NCI-H1092 (cell line): Measurements from ENCODE around the gene STAT5A.
"Not testable (repeated sequence)": the region's sequence is repeated elsewhere in the genome, so short reads cannot be mapped to it uniquely, and the experiment has no call there.

Experiments used
- DNase-seq: peaks from one replicate; lab custom pipeline; 2025; lab: John Stamatoyannopoulos, UW

Gene STAT5A

GRCh38 chr17:42333053-42333452 is 44.8 kb downstream of the STAT5A start:
- DNase-seq: no peak

- DNase-seq: no peak
These were observed 46.4 kb downstream of the STAT5A start for GRCh38 chr17:42334677-42335076.

- no peak for DNase-seq
These were observed 49.1 kb downstream of the STAT5A start for GRCh38 chr17:42337442-42337841.

- no peak for DNase-seq
These were observed 50.2 kb downstream of the STAT5A start for GRCh38 chr17:42338427-42338985.

- no peak for DNase-seq
These were observed 50.9 kb downstream of the STAT5A start for GRCh38 chr17:42339221-42339620.

- DNase-seq: no peak
These were observed 52.4 kb downstream of the STAT5A start for GRCh38 chr17:42340691-42341127.

GRCh38 chr17:42341568-42341967 is 53.3 kb downstream of the STAT5A start:
- DNase-seq: no peak

- DNase-seq: no peak
These were observed 54.1 kb downstream of the STAT5A start for GRCh38 chr17:42342242-42343008.

- no peak for DNase-seq
These were observed 57.2 kb downstream of the STAT5A start for GRCh38 chr17:42345396-42346073.

- no peak for DNase-seq
These were observed 58.2 kb downstream of the STAT5A start for GRCh38 chr17:42346481-42346880.

GRCh38 chr17:42347198-42347597 is 58.9 kb downstream of the STAT5A start:
- DNase-seq: no peak

- DNase-seq: no peak
These were observed 59.3 kb downstream of the STAT5A start for GRCh38 chr17:42347606-42348005.

- no peak for DNase-seq
These were observed 59.8 kb downstream of the STAT5A start for GRCh38 chr17:42348104-42348503.

GRCh38 chr17:42354956-42355843 is 66.9 kb downstream of the STAT5A start:
- no peak for DNase-seq

GRCh38 chr17:42358434-42358833 is 70.1 kb downstream of the STAT5A start:
- no peak for DNase-seq

GRCh38 chr17:42359133-42359532 is 70.8 kb downstream of the STAT5A start:
- DNase-seq: no peak

GRCh38 chr17:42360388-42360787 is 72.1 kb downstream of the STAT5A start:
- DNase-seq: not testable (repeated sequence)
